ENCODE data around the gene SDHAF3.
A peak's percentile ranks its signal among the peaks of the same experiment; 100 is the strongest.

The SDHAF3 gene

DNA sequence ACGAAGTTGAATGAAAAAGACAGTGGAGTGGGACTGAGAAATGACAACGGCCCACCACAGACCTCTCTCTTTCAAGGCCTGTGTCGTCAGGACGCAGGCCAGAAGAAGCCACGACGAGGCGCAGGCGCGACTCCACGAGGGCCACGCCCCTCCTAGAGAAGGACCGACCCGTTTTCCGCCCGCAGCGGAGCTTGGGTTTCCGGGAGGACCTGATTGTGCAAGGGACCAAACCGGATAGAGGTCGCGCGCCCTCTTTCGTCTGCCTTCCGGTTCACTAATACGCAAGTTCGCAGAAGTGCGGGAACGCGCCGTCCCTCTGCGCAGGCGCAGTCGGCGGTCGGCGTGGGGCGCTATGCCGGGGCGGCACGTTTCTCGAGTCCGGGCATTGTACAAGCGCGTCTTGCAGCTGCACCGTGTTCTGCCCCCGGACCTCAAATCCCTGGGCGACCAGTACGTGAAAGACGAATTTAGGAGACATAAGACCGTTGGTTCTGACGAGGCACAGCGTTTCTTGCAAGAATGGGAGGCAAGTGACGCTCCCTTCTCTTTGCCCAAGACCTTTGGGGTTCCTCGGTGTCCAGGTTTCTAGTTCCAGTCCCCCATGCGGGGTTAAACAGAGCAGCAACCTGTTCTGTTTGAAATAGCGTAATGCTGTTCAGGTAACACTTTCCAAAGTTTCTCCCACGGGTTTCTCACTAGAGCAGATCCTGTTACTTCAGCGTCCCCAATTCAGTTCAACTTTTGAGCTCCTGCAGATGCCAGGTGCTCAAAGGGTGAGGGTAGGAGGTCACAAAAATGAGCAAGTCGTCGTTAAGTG lies at the start of gene SDHAF3:
SDHAF3 (plus strand) TSS at position 327 of the 817 bp plus-strand sequence; CDS start at position 353, 26 bp downstream.
- TF ChIP-seq GATA2 (IDR thresholded peaks at IDR 0.05; ENCODE audit: low read depth, low read length) = no peak
- TF ChIP-seq GATA3 (IDR thresholded peaks at IDR 0.05; ENCODE audit: low read depth, low read length) = no peak

DNA sequence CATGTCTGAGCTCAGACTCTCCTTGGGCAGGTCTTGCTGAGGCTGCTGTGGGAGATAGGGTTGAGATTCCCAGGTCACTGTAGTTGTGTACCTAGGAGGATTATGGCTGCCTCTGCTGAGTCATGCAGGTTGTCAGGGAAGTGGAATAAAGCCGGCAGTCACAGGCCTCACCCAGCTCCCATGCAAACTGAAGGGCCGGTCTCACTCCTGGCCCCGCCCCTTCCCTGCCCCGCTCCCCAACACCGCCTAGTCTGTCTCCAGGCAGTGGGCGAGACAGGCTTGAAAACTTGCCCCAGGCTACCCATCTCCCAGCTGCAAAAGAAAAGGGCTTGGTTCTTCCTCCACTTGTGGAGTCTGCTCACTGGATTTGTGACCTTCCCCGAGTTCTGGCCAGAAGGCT lies 41.6 kb upstream of the SDHAF3 start:
- TF ChIP-seq GATA3 (IDR thresholded peaks at IDR 0.05; ENCODE audit: low read depth, low read length) (no peak), GATA2 (IDR thresholded peaks at IDR 0.05; ENCODE audit: low read depth, low read length) (no peak)

DNA sequence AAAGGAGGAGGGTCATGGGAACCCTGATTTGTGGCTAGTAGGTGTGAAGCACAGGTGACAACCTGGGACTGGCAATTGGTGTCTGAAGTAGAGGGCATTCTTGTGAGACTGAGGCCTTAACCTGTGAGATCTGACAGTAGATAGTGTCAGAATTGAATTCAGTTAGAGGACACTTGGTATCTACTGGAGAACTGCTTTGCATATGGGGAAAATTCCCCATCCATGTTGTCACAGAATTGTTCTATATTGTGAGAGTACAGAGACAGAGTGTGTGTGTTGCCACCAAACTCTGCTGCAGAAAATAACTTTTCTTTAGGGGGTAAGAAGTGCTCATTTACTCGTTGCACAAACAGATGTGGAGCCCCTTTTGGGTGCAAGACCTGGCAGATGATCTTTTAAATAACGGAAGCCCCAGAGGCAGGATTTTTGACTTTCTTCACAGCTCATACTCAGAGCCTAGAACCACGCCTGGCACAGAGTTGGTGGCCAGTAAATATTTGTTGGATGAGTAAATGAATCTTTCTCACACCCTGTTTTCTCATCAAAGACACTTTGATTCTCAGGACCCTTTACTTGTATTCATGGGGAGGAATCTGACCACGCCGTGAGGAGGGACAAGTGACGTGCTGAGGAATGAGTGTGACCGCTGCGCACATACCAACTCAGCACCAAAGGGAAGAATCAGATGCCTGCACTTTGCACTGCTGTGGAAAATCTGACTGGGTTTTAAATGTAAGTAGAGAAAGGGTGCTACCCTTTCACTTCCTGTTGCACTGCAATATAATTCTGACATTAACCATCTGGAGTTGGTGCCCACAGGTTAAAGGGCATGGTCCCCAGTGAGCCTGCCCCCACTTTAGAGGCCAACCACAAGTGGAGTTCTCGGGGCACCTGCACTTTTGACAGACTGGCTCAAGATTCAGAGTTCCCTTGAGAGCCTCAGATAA lies 39.2 kb upstream of the SDHAF3 start:
- TF ChIP-seq GATA2 (IDR thresholded peaks at IDR 0.05; ENCODE audit: low read depth, low read length) (no peak), GATA3 (IDR thresholded peaks at IDR 0.05; ENCODE audit: low read depth, low read length) (no peak)

DNA sequence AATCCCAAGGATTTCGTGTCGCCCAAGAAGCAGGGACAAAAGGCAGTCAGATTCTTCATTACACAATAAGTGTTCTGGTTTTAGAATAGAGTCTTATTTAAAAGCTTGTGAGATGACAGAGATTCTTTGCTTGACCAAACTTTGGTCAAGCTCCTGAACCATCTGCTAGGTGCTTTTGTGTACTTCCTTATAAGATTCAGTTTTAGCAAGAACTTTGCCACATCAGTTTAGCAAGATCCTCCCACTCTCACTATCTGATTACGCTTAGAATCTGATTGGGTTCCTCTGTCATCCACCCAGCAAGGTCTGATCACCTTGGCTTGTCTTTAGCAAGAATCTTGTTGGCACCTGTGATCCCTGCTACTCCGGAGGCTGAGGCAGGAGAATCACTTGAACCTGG lies 38.2 kb upstream of the SDHAF3 start:
- TF ChIP-seq GATA3 (IDR thresholded peaks at IDR 0.05; ENCODE audit: low read depth, low read length) (no peak), GATA2 (IDR thresholded peaks at IDR 0.05; ENCODE audit: low read depth, low read length) (no peak)

DNA sequence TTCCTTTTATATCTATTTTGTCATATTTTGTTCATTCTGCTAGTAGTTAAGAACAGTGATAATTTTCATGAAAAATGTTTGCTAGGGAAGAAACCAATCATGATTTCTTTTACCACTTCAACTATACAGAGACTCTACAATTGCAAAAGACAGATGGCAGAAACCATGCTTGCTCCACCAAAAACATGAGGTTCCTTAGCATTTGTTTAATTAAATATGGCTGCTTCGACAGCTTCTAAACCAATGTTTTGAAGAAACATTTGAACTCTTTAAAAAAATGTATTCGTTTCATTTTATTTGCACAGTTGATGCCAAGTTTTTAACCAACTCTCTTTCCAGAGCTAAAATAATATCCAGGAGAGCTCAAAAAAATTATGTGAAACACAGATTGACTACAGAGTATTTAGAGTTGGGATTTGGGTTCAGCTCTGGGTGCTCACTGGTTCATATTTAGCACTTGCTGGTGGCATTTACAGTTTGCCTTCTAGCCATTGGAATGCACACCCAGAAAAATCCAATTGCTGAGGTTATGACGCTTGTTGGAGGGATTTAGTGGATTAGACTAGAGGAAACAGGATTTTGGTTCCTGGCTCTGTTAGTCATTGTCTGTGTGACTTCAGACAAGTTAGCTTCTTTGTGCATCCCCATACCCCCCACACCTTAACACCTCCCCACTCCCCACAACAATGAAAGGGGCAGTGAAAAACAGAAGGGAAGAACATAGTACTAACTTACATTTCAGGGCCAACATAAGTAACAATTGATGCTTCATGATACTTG lies 35.8 kb upstream of the SDHAF3 start:
- TF ChIP-seq GATA2 (IDR thresholded peaks at IDR 0.05; ENCODE audit: low read depth, low read length) (no peak), GATA3 (IDR thresholded peaks at IDR 0.05; ENCODE audit: low read depth, low read length) (no peak)

DNA sequence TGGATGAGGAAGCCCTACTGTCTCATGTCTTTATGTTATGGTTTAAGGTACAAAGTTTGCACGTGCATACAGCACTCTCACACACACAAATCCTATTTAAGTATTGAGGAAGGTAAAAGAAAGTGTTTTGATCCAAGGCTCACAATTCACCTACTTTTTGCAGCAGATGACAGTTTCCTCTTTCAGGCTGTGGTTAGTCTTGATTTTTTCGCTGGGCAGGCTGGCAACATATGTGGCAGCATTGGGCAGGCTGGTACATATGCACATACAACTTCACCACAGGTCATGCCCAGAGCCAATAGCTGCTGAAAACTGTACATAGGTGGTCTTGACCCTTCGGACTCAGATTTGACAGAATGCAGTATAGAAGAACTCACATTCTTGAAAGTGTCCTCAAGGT lies 29.1 kb upstream of the SDHAF3 start:
- TF ChIP-seq GATA3 (IDR thresholded peaks at IDR 0.05; ENCODE audit: low read depth, low read length) (no peak), GATA2 (IDR thresholded peaks at IDR 0.05; ENCODE audit: low read depth, low read length) (no peak)

DNA sequence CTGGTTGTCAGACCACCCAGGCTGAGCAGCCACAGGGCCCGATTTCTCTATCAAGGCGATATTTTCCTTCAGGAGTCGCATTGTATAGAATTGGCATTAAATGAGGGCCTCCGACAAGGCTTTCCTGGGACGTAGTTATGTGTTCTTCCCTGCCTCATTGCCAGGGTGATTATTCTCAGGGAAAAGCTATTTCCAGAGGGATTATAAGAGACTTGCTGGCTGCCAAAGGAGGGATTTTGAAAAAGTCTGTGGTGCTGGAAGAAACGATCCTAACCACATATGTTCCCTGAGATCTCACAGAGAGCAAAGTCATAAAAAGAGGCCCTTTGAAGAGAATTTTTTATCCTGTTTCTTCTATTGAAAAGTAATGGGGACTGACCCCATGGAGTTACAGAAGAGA lies 27.7 kb upstream of the SDHAF3 start:
- TF ChIP-seq GATA3 (IDR thresholded peaks at IDR 0.05; ENCODE audit: low read depth, low read length) (no peak), GATA2 (IDR thresholded peaks at IDR 0.05; ENCODE audit: low read depth, low read length) (no peak)

DNA sequence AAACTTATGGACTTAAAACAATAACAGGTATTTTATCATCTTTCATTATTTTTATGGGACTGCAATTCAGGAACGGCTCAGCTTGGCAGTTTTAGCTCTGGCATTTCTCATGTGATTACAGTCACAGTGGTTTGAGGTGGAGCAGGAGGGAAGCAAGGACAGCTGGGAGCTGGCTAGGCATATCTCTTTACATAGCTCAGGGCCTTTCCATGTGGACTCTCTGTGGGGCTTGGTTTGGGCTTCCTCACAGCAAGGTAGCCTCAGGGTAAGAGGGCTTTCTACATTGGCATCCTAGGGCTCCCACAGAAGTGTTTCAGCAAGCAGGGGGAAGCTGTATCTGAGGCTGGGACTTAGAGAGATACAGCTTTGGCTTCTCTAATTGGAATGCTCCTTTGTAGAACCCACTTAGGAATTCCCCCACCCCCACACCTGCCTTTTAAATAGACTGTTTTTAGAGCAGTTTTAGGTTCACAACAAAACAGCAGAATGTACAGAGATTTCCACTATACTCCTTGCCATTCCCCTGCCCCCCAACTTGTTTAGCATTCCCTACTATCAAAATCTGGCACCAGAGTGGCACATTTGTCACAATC lies 26.6 kb upstream of the SDHAF3 start:
- TF ChIP-seq GATA2 (IDR thresholded peaks at IDR 0.05; ENCODE audit: low read depth, low read length) (no peak), GATA3 (IDR thresholded peaks at IDR 0.05; ENCODE audit: low read depth, low read length) (no peak)

DNA sequence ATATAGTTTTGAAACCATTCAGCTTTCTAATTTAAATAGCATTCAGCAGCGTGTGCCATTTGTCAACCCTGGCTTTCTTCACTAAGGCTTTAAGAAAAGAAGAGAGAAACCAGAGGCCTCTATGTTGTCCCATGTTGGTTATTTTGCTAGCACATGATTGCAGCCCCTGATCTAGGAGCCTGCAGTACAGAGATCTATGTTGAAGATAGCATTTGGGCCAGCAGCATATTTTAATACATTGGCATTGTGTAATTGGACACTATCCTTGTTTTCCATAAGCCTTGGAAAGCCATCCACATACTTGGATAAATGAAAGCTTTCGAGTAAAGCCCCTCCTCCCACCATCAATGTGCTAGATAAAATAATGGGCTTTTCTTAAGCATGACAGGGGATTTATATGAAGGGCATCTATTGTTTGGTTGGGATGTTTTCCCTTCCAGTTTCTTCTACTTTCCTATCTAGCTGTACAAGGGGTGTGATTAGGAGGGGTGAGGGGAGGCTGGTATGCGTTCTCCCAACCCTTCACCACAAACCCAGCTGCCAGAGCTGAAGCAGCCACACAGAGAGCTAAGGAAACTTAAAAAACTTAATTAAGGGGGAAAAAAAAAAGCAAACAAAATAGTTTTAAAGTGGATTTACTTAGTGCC lies 23.1 kb upstream of the SDHAF3 start:
- TF ChIP-seq GATA2 (IDR thresholded peaks at IDR 0.05; ENCODE audit: low read depth, low read length) (peak; percentile 64; the same call in 1 of the 2 replicates), GATA3 (IDR thresholded peaks at IDR 0.05; ENCODE audit: low read depth, low read length) (peak; percentile 41; the same call in 1 of the 2 replicates)

DNA sequence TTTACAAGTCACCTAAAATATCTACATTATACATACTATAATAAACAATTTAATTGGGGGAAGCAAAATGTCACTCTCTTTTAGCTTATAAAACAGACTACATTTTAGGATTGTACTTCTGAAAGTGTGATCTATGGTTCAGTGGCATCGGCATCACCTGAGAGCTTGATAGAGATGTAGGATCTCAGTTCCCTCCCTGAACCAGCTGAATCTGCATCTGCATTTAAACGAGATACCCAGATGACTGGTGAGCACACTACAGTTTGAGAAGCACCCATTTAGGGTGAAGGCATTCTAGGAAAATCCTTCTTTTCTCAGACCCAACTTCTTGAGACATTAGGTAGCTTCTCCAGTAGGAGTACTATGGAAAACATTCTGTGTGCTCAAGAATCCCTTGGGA lies 21.5 kb upstream of the SDHAF3 start:
- TF ChIP-seq GATA2 (IDR thresholded peaks at IDR 0.05; ENCODE audit: low read depth, low read length) = no peak
- TF ChIP-seq GATA3 (IDR thresholded peaks at IDR 0.05; ENCODE audit: low read depth, low read length) = no peak

DNA sequence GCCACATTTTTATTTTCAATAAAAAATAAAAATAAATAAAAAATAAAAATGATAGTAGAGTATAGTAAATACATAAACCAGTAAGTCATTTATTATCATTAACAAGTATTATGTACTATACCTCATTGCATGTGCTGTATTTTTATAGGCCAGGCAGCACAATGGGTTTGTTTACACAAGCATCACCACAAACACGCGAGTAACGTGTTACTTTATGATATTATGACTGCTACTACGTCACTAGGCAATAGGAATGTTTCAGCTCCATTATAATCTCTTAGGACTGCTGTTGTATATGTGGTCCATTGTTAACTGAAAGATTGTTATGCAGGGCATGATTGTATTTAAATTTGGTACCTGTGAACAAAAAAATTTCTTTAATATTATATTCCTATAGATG lies 20.8 kb upstream of the SDHAF3 start:
- TF ChIP-seq GATA2 (IDR thresholded peaks at IDR 0.05; ENCODE audit: low read depth, low read length) (no peak), GATA3 (IDR thresholded peaks at IDR 0.05; ENCODE audit: low read depth, low read length) (no peak)

DNA sequence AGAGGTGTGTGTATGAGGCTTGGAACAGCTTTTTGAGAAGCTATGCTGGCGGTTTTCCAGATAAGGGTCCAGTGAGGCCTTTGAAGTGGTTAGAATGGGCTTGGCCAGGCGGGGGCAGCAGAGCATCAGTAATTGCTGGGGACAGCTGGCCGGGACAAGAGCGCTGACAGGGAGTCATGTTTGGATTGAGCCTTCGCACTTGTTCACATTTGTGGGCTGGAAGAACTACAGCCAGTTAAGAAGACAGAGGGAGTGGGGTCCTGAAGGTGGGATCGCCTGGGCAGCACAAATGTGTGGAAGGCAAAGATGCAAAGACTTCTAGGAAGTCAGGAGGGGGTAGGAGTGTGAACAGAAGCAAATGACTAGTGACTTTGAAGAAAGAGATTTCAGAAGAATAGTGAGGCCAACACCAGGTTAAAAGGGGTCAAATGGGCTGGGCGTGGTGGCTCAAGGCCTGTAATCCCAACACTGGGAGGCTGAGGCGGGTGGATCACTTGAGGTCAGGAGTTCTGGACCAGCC lies 12.7 kb upstream of the SDHAF3 start:
- no peak for TF ChIP-seq GATA3 (IDR thresholded peaks at IDR 0.05; ENCODE audit: low read depth, low read length)
- TF ChIP-seq GATA2 (IDR thresholded peaks at IDR 0.05; ENCODE audit: low read depth, low read length) = no peak

Data from SH-SY5Y (cell line).